ENCODE measurements around the gene ZNF335. TPM values are rescaled to one million over a fixed set of nuclear protein-coding genes. Genes with fewer than 3 reads are reported as not detected.

The ZNF335 gene
- total RNA-seq, 1 donor from 2014 or later: 23.9 TPM

- no peaks in the 10 kb centered on the region for H3K27me3 Mint-ChIP-seq (ENCODE audit: unreplicated experiment)
- H3K4me3 Mint-ChIP-seq (ENCODE audit: unreplicated experiment): no peak overlapping the region
- H3K4me1 Mint-ChIP-seq (ENCODE audit: unreplicated experiment): no peaks in the 10 kb centered on the region
- H3K9me3 Mint-ChIP-seq (ENCODE audit: unreplicated experiment): no peaks in the 10 kb centered on the region
- H3K27ac Mint-ChIP-seq (ENCODE audit: unreplicated experiment): no peak overlapping the region
- no peak for TF ChIP-seq CTCF (IDR thresholded peaks at IDR 0.05)
- peaks cover 31% of the 10 kb centered on the region for H3K36me3 Mint-ChIP-seq (ENCODE audit: unreplicated experiment)
- DNase-seq (ENCODE audit: extremely low spot score, unreplicated experiment): no peak
Observed at GRCh38 chr20:45945678-45946148, 26.3 kb downstream of the ZNF335 start.

GRCh38 chr20:45944965-45945677, 26.9 kb downstream of the ZNF335 start:
- Mint-ChIP-seq H3K36me3 (ENCODE audit: unreplicated experiment) (peaks cover 33% of the 10 kb centered on the region), H3K27me3 (ENCODE audit: unreplicated experiment) (no peaks in the 10 kb centered on the region), H3K4me3 (ENCODE audit: unreplicated experiment) (no peak overlapping the region), H3K27ac (ENCODE audit: unreplicated experiment) (no peak overlapping the region), H3K4me1 (ENCODE audit: unreplicated experiment) (no peaks in the 10 kb centered on the region), H3K9me3 (ENCODE audit: unreplicated experiment) (no peaks in the 10 kb centered on the region)
- TF ChIP-seq CTCF (IDR thresholded peaks at IDR 0.05): no peak
- DNase-seq (ENCODE audit: extremely low spot score, unreplicated experiment): no peak

GRCh38 chr20:45944151-45944964, 27.6 kb downstream of the ZNF335 start:
- Mint-ChIP-seq H3K9me3 (ENCODE audit: unreplicated experiment) (no peaks in the 10 kb centered on the region), H3K4me3 (ENCODE audit: unreplicated experiment) (no peak overlapping the region), H3K36me3 (ENCODE audit: unreplicated experiment) (peaks cover 40% of the 10 kb centered on the region), H3K27me3 (ENCODE audit: unreplicated experiment) (no peaks in the 10 kb centered on the region), H3K27ac (ENCODE audit: unreplicated experiment) (no peak overlapping the region), H3K4me1 (ENCODE audit: unreplicated experiment) (no peaks in the 10 kb centered on the region)
- TF ChIP-seq CTCF (IDR thresholded peaks at IDR 0.05): no peak
- no peak for DNase-seq (ENCODE audit: extremely low spot score, unreplicated experiment)

GRCh38 chr20:45943613-45944012, 28.4 kb downstream of the ZNF335 start:
- Mint-ChIP-seq H3K9me3 (ENCODE audit: unreplicated experiment) (no peaks in the 10 kb centered on the region), H3K27ac (ENCODE audit: unreplicated experiment) (no peak overlapping the region), H3K4me3 (ENCODE audit: unreplicated experiment) (no peak overlapping the region), H3K4me1 (ENCODE audit: unreplicated experiment) (no peaks in the 10 kb centered on the region), H3K36me3 (ENCODE audit: unreplicated experiment) (peaks cover 37% of the 10 kb centered on the region), H3K27me3 (ENCODE audit: unreplicated experiment) (no peaks in the 10 kb centered on the region)
- TF ChIP-seq CTCF (IDR thresholded peaks at IDR 0.05): no peak
- no peak for DNase-seq (ENCODE audit: extremely low spot score, unreplicated experiment)

GRCh38 chr20:45940469-45940868, 31.5 kb downstream of the ZNF335 start:
- Mint-ChIP-seq H3K4me3 (ENCODE audit: unreplicated experiment) (no peak overlapping the region), H3K27me3 (ENCODE audit: unreplicated experiment) (no peaks in the 10 kb centered on the region), H3K9me3 (ENCODE audit: unreplicated experiment) (no peaks in the 10 kb centered on the region), H3K27ac (ENCODE audit: unreplicated experiment) (no peak overlapping the region), H3K4me1 (ENCODE audit: unreplicated experiment) (peaks cover 9% of the 10 kb centered on the region), H3K36me3 (ENCODE audit: unreplicated experiment) (peaks cover 29% of the 10 kb centered on the region)
- TF ChIP-seq CTCF (IDR thresholded peaks at IDR 0.05): no peak
- no peak for DNase-seq (ENCODE audit: extremely low spot score, unreplicated experiment)

Data from osteocyte (in vitro differentiated cells).